Mucosa of descending colon (tissue), 3 donors: ENCODE results near the gene DCAF15. TPM values are rescaled to one million over a fixed set of nuclear protein-coding genes. Genes with fewer than 3 reads are reported as not detected.

Experiments
- ATAC-seq: fragments of 200-7000 bp; cut with Tn5 transposase; one replicate; pipeline ENCODE4 v1.9.1; 2020; ENCODE audit warnings: mild to moderate bottlenecking, moderate library complexity
- DNase-seq, 3 donors: peaks; one replicate each; pipeline ENCODE4 v3.0.0-alpha.2; 2020
- H3K36me3 ChIP-seq: fragments of 200-600 bp; one replicate; pipeline ENCODE4 v1.8.0; 2021; ENCODE audit warnings: low read depth, mild to moderate bottlenecking
- H3K4me1 ChIP-seq: fragments of 200-600 bp; one replicate; pipeline ENCODE4 v1.8.0; 2021; ENCODE audit warnings: low read depth, mild to moderate bottlenecking
- H3K4me3 ChIP-seq: fragments of 200-600 bp; one replicate; pipeline ENCODE4 v1.8.0; 2021; ENCODE audit warnings: mild to moderate bottlenecking
- H3K9me3 ChIP-seq: fragments of 200-600 bp; one replicate; pipeline ENCODE4 v1.8.0; 2021; ENCODE audit warnings: mild to moderate bottlenecking
- intact Hi-C, 2 donors: fragments of 100-400 bp; cut with DNase I in 1 of 2; cut with micrococcal nuclease in 1 of 2; formaldehyde crosslinking; loops; one replicate each; pipeline versions ENCODE4 v1.11.0 to v1.11.1; 2022; cut with DNase I, micrococcal nuclease
- total RNA-seq, 3 donors: library from RNA; stranded (reverse); fragmentation: NEBNext Ultra II Directional in 2 of 3; extraction: Animal tissue kit (Norgen Biotek cat#: 25700) in 2 of 3; gene quantifications; one replicate each; pipeline versions ENCODE4 v1.2.1 to v1.2.4, GENCODE V29; 2021 to 2023
- TF ChIP-seq, protein P1 (sequence below): fragments of 200-600 bp; IDR thresholded peaks from one replicate; pipeline ENCODE4 v1.8.0; 2022; ENCODE audit warnings: antibody characterized with exemption, mild to moderate bottlenecking
- donor health status: DM: no; HTN: no; CAD: no; lungs with moderate emphysema.
- donor health status: DM: no; HTN: no; CAD: no.
- donor health status: DM: no; HTN: yes; CAD: no.

DCAF15 gene
- total RNA-seq, 3 donors from 2014 or later: 26.4 to 35.2 (median 34.7) TPM

- Histone ChIP-seq H3K4me1 (peaks cover 4% of the 10 kb centered on the region), H3K4me3 (no peak within 1 kb of the TSS), H3K36me3 (no peaks in the 10 kb centered on the region), H3K9me3 (no peaks in the 10 kb centered on the region)
- DNase-seq (no peak), ATAC-seq (peak; percentile 19)
- intact Hi-C loops: no loop called here
- TF ChIP-seq, protein P1, sequence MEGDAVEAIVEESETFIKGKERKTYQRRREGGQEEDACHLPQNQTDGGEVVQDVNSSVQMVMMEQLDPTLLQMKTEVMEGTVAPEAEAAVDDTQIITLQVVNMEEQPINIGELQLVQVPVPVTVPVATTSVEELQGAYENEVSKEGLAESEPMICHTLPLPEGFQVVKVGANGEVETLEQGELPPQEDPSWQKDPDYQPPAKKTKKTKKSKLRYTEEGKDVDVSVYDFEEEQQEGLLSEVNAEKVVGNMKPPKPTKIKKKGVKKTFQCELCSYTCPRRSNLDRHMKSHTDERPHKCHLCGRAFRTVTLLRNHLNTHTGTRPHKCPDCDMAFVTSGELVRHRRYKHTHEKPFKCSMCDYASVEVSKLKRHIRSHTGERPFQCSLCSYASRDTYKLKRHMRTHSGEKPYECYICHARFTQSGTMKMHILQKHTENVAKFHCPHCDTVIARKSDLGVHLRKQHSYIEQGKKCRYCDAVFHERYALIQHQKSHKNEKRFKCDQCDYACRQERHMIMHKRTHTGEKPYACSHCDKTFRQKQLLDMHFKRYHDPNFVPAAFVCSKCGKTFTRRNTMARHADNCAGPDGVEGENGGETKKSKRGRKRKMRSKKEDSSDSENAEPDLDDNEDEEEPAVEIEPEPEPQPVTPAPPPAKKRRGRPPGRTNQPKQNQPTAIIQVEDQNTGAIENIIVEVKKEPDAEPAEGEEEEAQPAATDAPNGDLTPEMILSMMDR: no peak
Observed at GRCh38 chr19:13938301-13939064, 13.8 kb upstream of the DCAF15 start, which contains the start of gene PODNL1. TSS of gene PODNL1 (minus strand) at chr19:13938417. CDS start at chr19:13938181, 236 bp downstream.

GRCh38 chr19:13942023-13942684, 10.2 kb upstream of the DCAF15 start:
- Histone ChIP-seq H3K4me1 (no peaks in the 10 kb centered on the region), H3K9me3 (no peaks in the 10 kb centered on the region), H3K36me3 (no peaks in the 10 kb centered on the region), H3K4me3 (no peak overlapping the region)
- ATAC-seq (peak; percentile 40), DNase-seq (no peak)
- TF ChIP-seq, protein P1: no peak
- intact Hi-C loops: no loop called here

- ATAC-seq (no peak), DNase-seq (no peak)
- TF ChIP-seq, protein P1: no peak
- Histone ChIP-seq H3K4me3 (no peak overlapping the region), H3K4me1 (no peaks in the 10 kb centered on the region), H3K9me3 (no peaks in the 10 kb centered on the region), H3K36me3 (no peaks in the 10 kb centered on the region)
- intact Hi-C loops: no loop called here
Observed at GRCh38 chr19:13946414-13946813, 5.9 kb upstream of the DCAF15 start.

DNA sequence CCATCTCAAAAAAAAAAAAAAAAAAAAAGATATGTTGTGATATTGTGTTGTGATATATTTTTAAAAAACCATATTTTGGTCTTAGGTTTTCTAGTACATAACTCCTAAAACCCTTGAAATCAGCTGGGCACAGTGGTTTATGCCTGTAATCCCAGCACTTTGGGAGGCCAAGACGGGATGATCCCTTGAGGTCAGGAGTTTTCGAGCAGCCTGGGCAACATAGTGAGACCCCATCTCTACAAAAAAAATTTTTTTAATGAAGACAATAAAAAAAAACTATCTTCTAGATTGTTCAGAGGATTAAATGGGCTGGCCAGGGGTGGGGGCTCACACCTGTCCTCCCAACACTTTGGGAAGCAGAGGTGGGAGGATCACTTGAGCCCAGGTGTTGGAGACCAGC, 1.3 kb upstream of the DCAF15 start:
- intact Hi-C loops: no loop called here
- TF ChIP-seq, protein P1: no peak
- Histone ChIP-seq H3K36me3 (peaks cover 11% of the 10 kb centered on the region), H3K4me1 (peaks cover 17% of the 10 kb centered on the region), H3K9me3 (no peaks in the 10 kb centered on the region), H3K4me3 (no peak overlapping the region)
- ATAC-seq: no peak
- DNase-seq: no peak

DNA sequence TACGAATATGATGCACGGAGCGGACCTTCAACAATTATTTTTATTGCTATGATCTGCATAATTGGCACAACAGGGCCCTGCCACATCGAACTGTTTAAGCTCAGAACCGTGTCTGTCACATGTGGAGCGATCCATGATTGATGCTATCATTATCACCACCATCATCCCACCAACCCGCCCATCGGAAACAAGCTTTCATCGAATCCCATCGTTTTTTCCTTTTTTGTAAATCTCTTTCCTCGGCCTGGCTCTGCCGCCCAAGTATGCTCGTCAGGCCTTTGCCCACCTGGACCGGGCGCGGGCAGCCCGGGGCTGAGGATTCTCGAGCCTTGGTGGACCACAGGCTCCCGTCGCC, 533 bp upstream of the DCAF15 start:
- peaks cover 16% of the 10 kb centered on the region for H3K36me3 ChIP-seq
- intact Hi-C loops: no loop called here
- DNase-seq (no peak), ATAC-seq (no peak)
- H3K9me3 ChIP-seq: no peaks in the 10 kb centered on the region
- peak overlapping the region; percentile 66 for H3K4me3 ChIP-seq
- H3K4me1 ChIP-seq: peaks cover 17% of the 10 kb centered on the region
- TF ChIP-seq, protein P1: no peak
